Kasumi-1 (cell line): ENCODE results near the gene FCHSD2.
"Not testable (repeated sequence)": the region's sequence is repeated elsewhere in the genome, so short reads cannot be mapped to it uniquely, and the experiment has no call there.

Experiments
- DNase-seq, 2 experiments: peaks; one replicate each; lab custom pipeline; 2025; lab: John Stamatoyannopoulos, UW

Gene FCHSD2

DNA sequence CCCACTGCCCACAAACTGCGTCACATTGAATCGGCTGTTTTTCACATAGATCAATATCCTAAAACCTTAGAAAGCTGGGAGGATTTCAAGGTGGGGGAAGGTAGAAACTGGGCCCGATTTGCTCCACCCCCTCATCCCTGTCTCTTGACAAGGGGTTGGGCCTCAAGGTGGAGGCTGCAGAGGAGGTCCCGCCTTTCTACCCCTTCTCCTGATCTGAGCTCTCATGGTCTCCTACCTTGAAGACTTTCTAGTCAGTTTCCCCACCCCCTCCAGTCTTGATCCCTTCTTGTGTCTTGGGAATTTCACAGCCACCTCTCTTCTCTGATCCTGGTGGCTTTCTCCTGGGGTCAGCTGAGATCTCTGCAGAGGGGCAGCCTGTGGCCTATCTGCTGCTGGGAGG is 343.8 kb downstream of the FCHSD2 start:
- DNase-seq: no peak

DNA sequence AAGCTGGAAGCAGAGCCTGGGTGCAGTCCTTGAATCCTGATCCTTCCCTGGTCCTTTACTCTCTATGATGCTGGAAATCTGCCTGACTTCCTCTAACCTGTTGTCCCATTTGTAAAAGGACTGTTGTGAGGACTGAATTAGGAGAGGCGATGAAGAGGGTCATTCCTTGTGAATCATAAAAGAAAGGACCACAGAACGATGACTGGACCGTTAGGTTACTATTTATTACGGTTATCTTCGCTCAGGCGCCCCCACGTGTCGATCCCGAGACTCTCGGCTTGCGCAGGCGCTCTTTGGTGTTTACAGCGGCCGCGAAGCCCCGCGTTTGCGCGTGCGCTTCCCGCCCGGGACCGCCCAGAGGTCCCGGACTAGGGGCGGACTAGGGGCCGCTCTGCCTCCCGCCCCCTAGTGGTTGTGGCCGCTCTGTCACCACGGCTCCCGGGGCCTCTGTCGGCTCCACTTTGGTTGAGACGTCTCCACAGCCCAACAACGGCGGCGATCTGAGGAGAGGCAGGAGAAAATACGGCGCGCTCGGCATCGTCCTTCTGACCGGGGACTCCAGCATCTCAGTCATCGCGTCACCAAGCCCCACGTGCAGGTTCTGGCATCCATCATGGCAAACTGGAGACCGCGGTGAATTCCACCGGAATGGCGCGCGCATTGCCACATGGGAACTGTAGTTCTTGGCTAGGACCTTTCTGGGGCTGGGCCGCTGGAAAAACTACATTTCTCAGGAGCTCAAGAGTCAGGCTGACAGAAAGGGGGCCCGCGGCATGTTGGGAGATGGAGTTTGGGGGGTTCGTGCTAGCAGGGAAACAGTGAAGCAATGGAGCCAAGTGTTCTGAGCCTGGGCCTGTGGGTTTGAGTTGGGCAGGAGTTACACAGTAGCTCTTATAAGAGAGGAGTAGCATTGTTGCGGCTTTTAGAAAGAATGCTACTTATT is 348.4 kb downstream of the FCHSD2 start, which contains the start of gene STARD10:
Gene STARD10 (minus strand): TSS at position 623 of the 943 bp plus-strand sequence. CDS start 12,866 bp downstream, outside the sequence.
- peak; percentile 93 to 96 for DNase-seq

DNA sequence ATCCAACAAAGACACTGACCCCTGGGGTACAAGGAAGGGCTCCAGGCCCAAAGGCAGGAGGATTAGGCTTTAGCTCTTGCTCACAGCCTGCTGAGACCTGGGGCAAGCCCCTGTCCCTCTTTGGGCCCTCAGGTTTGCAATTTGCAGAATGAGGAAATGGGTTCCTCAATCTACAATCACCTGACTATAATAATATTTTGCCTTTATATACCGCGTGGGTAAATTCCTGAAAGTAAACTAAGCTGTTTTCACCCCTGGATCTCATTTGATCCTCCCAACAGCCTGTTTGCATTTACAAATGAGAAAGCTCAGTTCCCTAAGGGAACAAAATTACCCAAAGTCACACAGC is 349.1 kb downstream of the FCHSD2 start:
- no peak for DNase-seq

DNA sequence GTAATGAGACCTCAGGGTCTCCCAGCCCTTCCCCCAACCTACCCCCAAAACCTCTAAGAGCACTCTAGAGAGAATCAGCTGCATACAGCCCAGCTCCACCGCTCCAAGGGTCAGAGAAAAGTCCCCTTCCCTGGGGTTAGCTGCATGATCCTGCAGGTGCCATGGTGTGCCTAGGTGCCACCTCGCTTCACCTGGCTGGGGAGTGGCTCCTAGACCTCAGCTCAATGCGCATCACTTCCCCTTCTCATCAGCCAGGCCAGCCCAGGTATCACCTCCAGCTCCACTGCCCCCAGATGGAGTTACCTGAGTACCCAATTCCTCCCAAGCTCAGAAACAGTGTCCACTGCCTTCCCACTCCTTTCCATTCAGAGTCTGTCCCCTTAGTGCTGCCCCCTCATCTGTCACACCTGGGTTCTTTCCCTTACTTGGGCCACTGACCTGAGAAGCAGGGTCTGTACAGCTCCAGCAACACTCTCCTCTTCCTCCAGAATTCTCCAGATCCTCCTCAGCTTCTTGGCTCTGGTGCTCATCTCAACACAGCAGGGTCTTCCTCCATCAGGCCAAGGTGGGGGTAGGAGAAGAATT is 349.6 kb downstream of the FCHSD2 start:
- DNase-seq: no peak

DNA sequence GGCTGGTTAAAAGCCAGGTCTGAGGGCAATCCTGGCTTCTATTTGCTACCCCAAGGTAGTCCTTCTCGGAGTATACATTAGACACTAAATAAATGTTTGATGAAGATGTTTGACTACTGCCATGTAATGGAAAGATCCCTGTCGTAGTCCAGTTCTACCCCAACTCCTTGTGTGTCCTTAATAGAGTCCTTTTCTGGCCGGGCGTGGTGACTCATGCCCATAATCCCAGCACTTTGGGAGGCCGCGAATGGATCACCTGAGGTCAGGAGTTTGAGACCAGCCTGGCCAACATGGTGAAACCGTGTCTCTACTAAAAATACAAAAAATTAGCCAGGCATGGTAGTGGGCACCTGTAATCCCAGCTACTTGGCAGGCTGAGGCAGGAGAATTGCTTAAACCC is 350.9 kb downstream of the FCHSD2 start:
- DNase-seq: not testable (repeated sequence)

DNA sequence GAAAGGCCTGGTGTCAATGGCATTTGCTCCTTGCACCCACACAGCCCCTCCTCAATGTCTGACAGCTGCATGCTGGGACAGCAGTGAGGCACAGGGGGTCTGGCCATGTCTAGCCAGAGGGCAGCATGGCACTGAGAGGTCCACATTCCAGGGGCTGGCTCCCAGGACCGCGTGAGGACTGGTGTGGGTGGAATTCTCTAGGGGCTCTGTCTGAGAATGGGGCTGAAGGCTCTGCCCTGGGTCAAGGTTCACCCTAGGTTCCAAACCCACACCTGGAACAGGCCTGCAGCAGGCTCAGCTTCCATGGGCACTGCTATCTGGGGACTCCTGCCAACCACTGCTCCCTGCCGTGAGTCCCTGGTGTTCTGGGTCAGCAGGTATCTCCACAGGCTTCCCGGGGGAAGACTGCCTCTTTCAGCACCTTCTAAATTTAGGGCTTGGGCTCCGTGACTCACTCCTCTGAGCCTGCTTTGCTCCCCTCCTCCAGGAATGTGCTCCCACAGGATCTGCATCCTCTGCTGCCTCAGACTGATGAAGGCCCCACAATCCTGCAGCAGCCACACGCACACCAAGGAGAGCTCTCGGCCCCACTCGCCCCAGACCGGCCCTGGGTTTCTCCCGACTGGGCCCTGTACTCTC is 352.5 kb downstream of the FCHSD2 start:
- DNase-seq: no peak

DNA sequence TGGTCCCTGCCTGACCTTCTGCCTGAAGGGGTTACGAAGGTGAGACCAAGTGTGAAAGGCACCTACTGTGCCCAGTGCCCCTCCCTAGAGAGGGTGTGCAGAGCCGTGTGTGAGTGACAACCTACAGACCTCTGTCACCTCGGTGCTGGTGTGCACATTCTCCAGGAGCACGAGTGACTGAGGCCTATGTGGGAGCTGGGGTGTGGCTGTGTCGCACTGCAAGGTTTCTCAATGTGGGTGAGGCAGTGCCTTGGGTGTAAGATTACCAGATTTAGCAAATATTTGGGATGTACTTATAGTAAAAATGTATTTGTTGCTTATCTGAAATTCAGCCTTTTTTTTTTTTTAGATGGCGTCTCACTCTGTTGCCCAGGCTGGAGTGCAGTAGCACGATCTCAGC is 353.9 kb downstream of the FCHSD2 start:
- DNase-seq: no peak

DNA sequence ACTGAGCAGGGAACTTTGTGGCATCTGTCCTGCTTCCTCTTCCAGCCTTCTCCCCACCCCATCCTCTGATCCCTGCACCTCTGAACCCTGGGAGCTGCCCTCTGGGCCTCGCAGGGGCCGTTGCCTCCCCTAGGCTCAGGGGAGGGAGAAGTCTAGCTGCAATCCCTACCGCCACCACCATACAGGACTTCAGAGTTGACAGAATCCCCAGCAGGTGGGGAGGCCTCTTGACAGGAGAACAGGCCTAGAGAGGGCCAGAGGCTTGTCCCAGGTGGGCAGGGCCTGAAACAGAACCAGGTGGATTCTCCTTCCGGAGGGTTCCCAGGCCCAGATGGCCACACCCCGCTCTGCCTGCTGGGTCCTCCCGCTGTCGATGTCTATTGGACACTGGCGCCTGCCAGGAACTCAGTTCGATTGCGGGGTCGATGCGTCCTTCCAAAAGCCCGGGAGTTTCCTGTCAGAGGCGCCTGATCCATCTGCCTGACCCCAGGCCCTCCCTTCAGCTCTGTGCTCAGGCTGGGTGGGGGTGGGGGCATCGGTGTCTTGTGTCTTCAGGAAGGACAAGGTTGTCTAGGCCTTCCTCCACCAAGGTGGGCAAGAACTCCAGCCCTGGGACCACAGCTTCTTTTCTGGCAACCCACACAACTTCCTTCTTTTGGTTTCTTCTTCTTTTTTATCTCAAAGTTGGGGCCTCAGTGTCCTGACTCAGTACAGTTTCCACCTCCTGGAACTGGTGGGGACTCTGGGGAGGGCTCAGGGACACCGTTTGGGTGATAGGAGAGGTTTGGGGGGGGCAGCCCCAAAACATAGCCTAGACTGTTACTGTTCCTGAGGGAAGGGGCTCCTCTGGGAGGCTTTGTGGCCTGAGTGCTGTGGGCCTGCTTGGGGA is 354.7 kb downstream of the FCHSD2 start:
- peak; percentile 76 to 81 for DNase-seq
